Erythroblast (primary cell): ENCODE data around the gene SHROOM4.

Experiments used
- GATA1 ChIP-seq: IDR thresholded peaks from 2 replicates; pipeline ENCODE4 v1.6.1; 2011; ENCODE audit warnings: low read depth, mild to moderate bottlenecking, control low read depth, low read length, moderate library complexity
- POLR2A ChIP-seq: IDR thresholded peaks from 2 replicates; pipeline ENCODE4 v1.6.1; 2011; ENCODE audit warnings: mild to moderate bottlenecking, low read length

DNA sequence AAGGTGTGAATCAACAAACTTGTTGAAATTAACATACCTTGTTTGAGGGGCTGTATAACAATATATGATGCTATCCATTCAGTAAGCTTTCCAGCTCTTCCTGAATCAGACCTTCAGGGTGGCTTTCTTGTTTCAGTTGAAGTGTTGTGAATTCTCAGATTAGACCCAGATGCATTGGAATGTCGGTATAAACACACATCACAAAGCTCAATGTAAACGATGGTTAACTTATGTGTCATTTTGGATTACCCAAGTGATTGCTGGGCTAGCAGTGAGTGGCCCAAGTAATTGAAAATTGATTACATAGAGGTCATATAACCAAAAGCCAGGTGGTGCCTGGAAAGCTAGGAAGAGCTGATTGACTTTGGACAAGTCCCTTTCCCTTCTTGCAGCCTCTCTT is 115.0 kb downstream of the SHROOM4 start:
- no peak for TF ChIP-seq POLR2A
- TF ChIP-seq GATA1: no peak
